Dermis blood vessel endothelial cell (primary cell): ENCODE results near the gene NQO1. TPM values are rescaled to one million over a fixed set of nuclear protein-coding genes. Genes with fewer than 3 reads are reported as not detected.
A peak's percentile ranks its signal among the peaks of the same experiment; 100 is the strongest.
"Not testable (repeated sequence)": the region's sequence is repeated elsewhere in the genome, so short reads cannot be mapped to it uniquely, and the experiment has no call there.

Source experiments
- DNase-seq: peaks from one replicate; pipeline ENCODE4 v3.0.0; 2010
- total RNA-seq: library from RNA; depleted of rRNA; stranded (reverse); fragments of >200 nt; gene quantifications from 2 replicates; pipeline ENCODE4 v1.2.3, GENCODE V29; 2014

NQO1 gene
- total RNA-seq: 427 and 456 TPM in 2 replicates

DNA sequence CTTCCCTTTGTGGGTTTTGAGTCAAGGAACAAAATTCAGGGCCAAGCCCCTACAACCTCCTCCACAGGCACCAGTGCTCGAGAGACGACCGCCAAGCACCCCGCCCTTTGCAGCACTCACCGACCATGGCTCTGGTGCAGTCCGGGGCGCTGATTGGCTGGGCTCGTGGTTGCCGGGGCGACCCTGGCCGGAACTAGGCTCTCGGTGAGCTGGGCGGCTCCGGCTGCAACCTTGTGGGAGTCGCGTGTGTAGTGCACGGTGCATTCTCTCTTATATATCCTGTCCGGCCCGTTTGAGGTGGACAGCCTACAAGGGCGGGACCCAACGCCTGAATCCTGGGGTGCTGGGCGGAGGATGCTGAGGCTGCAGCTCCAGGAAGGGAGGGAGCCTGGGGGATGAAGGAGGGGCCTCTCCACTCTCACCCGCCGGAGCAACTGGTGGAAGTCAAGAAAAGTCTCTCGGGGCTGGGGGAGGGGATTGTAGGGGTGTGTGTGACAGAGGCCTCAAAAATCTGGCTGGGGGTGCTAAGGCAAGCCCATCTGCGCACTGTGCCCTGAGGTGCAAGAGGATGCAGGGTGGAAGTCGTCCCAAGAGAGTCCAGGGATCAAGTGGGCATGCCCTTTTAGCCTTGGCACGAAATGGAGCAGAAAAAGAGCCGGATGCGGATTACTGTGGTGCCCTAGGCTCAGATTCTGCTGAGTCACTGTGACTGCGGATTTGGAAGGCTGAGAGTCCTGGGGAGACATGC lies at the start of gene NQO1:
NQO1 (minus strand) TSS at position 248 of the 748 bp plus-strand sequence; CDS start at position 127, 121 bp downstream.
- peak; percentile 97 for DNase-seq

DNA sequence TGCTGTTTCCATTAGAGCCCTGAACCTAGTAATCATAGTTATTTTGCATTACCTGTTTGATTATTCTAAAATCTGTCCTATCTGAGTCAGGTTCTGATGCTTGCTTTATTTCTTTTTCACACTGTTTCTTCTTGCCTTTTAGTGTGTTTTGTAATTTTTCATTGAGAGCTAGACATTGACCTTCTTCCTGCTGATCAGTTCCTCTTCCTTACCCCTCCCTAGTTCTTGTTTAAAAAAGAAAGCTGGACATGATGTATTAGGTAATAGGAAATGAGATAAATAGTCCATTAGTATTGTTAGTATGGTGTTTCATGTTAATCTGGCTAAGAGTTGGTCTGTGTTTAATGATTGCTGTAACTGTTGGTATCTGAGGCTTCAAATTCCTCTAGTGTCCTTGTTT lies 49.2 kb upstream of the NQO1 start:
- DNase-seq: no peak

DNA sequence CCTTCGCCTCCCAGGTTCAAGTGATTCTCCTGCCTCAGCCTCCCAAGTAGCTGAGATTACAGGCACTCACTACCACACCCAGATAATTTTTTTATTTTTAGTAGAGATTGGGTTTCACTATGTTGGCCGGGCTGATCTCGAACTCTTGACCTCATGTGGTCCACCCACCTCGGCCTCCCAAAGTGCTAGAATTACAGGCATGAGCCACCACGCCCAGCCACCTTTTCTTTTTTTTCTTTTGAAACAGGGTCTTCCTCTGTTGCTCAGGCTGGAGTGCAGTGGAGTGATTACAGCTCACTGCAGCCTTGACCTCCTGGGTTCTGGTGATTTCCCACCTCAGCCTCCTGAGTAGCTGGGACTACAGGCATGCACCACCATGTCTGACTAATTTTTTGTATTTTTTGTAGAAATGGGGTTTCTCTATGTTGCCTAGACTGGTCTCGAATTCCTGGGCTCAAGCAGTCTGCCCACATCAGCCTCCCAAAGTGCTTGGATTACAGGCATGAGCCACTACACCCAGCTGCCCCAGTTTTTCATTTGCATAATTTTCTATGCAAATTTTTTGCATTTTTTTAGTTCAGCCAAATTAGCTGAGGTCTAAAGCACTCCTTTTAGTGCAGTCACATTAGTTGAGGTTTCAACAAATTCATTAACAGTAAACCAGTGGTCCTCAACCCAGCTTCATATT lies 47.0 kb upstream of the NQO1 start:
- no peak for DNase-seq

DNA sequence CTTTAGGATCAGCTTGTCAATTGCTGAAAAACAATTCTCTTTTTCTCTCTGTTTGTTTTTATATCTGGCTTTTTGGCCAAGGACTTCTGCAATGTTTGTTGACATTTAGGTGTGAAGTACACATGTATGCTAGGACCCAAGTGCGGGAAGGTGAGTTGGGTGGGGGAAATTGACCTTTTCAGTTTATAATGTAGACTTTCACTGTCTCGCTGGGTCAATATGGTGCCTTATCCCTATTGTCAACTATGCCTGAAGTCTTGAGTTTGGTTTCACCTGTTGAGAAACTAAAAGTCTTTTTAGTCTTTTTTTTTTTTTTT lies 45.2 kb upstream of the NQO1 start:
- DNase-seq: no peak

- DNase-seq: no peak
Observed at GRCh38 chr16:69769404-69769803, 43.0 kb upstream of the NQO1 start.

DNA sequence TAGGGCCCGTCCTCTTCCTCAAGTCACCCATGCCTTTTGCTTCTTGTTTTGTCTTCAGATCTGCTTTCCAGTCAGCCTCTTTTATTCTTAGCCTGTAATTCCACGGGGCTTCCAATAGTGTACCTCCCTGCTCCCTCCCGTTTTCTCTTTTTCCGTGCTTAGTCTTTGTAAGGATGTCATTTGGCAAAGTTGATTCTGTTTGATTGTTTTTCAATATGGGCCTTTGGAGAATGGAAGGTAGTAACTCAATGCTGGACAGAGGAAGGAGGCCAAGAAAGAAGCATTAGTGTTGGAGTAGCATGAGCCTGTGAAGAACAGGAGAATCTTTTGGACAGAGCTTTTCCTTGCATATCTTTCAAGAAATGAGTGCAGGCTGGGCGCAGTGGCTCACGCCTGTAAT lies 42.3 kb upstream of the NQO1 start:
- no peak for DNase-seq

DNA sequence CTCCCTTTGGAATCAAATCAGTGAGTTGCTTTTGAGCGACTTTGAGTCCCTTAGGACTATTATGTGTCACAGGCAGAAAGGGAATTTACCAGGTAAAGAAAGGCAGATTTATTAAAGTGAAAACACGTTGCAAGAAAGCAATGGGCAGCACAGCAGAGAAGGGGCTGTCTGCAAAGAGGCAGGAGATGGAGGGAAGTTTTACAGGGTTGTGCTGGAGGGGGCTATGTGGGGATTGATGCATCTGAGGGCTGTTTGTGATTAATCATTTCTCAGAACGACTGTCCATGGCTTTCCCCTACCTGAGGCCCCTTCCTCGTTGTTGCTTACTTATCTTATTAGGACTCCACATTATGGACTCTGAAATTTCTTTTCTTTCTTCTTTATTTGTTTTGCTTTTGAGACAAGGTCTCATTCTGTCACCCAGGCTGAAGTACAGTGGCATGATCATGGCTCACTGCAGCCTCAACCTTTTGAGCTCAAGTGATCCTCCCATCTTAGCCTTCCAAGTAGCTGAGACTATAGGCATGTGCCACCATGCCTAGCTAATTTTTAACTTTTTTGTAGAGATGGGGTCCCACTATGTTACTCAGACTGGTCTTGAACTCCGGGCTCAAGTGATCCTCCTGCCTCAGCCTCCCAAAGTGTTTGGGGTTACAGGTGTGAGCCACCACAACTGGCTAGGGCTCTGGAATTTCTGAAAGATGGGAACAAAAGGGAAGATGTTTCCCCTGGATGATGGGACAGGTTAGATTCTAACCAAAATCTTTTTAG lies 41.3 kb upstream of the NQO1 start:
- DNase-seq: no peak

DNA sequence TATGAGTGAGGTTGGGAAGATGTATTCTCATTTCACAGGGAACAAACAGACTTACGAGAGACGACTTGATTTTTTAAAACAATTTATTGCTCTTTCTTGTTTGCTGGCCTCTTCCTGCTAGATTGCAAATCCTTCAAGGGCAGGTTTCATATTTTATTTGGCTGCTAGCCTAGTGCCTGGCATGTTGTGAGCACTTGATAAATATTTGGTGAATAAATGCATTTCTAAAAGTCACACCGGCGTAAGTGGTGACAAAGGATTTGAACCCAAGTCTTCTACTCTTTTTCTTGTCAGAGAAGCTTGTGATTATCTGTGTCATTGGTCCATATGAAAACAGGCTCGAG lies 37.2 kb upstream of the NQO1 start:
- peak; percentile 15 for DNase-seq

- peak; percentile 59 for DNase-seq
Observed at GRCh38 chr16:69762814-69763598, 36.6 kb upstream of the NQO1 start.

GRCh38 chr16:69761983-69762813 lies 35.8 kb upstream of the NQO1 start, which contains the start of gene WWP2:
Gene WWP2, plus strand, starts transcription at chr16:69762332. Its CDS starts 24,679 bp downstream, at chr16:69787011.
- DNase-seq: peak; percentile 73

- not testable (repeated sequence) for DNase-seq
Observed at GRCh38 chr16:69757375-69757774, 31.0 kb upstream of the NQO1 start.

DNA sequence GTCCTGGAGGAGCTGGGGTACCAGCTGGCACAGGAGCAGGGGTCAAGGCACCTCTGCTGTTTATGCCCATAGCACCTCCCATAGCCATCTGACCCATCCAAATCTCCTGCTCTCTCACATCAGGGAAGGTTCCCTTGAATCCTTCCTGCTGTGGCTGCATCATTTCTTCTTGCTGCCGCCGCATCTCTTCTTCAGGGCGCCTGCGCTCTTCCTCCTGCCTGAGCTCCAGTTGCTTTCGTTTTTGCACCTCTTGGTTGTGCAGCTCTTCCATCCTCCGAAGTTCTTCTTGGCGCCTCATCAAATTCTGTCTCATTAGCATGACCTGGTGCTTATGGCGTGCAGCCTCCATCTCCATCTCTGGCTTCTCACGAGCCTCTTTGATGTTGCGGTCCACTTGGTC lies 30.3 kb upstream of the NQO1 start:
- no peak for DNase-seq

DNA sequence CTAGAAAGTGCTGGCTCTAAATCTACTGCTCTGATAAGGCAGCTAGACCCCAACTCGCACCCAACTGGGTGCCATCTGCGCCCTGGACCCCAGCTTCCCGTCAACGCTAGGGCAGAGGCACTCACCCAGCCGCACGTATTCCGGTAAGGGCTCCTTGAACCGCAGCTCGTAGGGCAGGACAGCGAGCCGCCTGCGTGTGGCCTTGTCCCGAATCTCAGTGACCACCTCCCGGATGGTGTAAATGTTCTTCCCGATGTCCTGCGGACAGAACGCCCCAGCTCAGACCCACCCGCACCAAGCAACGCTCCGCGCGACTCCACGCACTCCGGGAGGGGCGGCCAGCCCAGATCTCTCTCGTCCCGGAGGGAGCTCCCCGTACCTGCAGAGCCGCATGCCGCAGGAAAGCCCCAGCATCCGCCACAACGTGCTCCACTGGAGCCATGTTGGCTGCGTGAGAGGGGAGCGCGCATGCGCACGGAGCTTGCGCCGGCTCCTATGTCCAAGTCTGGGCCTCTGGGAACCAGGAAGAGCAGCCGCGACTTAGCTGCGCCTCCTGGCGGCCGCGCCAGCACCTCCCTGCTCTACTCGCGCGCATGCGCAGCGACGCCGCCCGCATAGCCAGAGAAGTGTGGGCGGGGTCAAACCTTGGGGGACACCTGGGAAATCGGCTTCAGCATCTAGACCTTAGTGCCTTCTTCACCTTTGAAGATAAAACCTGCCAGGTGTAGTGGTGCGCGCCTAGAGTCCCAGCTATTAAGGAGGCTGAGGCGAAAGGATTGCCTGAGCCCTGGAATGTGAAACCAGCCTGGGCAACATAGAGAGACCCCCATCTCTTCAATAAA lies 28.3 kb upstream of the NQO1 start, which contains the start of gene NOB1:
NOB1 (minus strand) TSS at position 458 of the 842 bp plus-strand sequence; CDS start at position 442, 16 bp downstream.
- peak; percentile 99 for DNase-seq

DNA sequence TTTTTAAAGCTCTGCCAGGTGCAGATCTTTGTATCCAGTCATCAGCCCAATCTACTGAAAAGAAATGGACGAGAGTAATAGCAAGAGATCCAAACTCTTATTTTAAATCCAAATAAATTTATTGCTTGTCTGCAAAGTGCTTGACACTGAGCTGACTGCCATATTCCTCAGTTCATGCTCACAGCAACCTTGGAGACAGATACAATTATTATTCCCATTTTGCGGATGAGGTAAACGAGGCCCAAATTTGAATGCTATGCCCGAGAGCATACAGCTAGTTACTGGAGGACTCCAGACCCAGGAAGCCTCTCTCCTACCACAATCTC lies 27.7 kb upstream of the NQO1 start:
- DNase-seq: peak; percentile 27

GRCh38 chr16:69748694-69749345 lies 22.5 kb upstream of the NQO1 start:
- DNase-seq: no peak

- DNase-seq: no peak
Observed at GRCh38 chr16:69747115-69747514, 20.8 kb upstream of the NQO1 start.

DNA sequence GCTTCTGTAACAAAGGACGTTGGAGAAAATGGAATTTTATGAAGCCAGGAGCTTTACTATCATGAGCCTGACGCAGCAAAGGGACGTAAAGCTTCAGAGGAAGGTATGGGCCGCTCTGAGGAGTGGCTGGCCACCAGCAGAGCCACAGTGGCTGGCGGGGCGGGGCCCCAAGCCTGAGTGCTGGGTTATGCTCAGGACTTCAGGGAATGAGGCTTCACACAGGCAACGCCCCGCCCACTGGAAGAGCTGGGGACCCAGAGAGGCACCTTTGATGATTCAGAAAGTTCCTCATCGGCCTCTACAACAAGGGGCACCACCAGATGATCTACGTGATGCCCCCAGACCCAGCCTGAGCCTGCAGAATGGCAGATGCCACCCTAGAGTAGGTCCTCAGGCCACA lies 19.6 kb upstream of the NQO1 start:
- no peak for DNase-seq

- no peak for DNase-seq
Observed at GRCh38 chr16:69745232-69745612, 18.9 kb upstream of the NQO1 start.

DNA sequence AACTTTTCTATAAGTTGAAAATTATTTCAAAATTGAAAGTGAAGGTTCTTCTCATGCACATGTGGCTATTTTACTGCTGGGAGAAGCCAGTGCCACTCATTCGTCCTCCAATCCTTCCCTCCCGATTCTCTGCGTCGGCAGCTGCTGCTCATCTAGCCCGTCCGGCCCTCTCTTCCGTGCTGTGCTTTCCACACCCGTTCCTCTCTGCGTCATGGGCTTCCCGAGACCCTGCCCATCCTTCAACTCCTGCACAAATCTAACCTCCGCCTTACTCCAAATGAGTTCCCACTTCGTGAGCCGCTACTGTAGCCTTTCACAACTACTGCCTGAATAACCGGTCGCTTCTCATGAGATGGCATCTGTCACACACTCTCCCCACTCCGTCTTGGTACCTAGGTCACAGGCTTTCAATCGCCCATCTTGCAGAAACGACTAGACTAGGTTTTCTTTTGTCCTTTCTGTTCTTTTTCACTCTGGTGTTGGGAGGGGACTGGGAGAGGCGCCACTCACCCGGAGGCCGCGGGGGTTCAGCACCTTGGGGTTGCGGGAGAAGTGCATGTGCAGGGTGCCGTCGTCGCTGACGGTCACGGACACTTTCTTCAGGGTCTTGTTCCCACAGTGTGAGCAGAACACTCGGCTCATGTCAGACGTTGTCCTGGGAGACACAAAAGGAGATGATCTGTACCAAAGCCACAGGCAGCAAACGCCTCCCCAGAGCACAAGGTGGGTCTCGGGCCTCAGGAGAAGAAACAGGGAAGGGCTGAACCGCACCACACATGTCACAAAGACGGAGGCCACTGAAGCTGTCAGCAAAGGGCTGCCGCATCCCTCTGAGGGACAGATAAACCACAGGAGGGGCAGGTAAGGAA lies 18.2 kb upstream of the NQO1 start:
- DNase-seq: no peak
